ENCODE measurements around the gene CRYGD.

GRCh38 chr2:208122248-208122647 is 2.1 kb downstream of the CRYGD start:
- TF ChIP-seq SNAI2 (CRISPR knock-in tag; IDR thresholded peaks at IDR 0.05), result no peak
- TF ChIP-seq TOX (CRISPR knock-in tag; IDR thresholded peaks at IDR 0.05; ENCODE audit: borderline replicate concordance), result no peak
- no peak for TF ChIP-seq PATZ1 (CRISPR knock-in tag; IDR thresholded peaks at IDR 0.05; ENCODE audit: borderline replicate concordance)
- no peak for TF ChIP-seq ESRRG (CRISPR knock-in tag; IDR thresholded peaks at IDR 0.05)
- TF ChIP-seq, protein P1, sequence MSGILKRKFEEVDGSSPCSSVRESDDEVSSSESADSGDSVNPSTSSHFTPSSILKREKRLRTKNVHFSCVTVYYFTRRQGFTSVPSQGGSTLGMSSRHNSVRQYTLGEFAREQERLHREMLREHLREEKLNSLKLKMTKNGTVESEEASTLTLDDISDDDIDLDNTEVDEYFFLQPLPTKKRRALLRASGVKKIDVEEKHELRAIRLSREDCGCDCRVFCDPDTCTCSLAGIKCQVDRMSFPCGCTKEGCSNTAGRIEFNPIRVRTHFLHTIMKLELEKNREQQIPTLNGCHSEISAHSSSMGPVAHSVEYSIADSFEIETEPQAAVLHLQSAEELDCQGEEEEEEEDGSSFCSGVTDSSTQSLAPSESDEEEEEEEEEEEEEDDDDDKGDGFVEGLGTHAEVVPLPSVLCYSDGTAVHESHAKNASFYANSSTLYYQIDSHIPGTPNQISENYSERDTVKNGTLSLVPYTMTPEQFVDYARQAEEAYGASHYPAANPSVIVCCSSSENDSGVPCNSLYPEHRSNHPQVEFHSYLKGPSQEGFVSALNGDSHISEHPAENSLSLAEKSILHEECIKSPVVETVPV (CRISPR knock-in tag; IDR thresholded peaks at IDR 0.05), result no peak
- no peak for TF ChIP-seq GLIS3 (CRISPR knock-in tag; IDR thresholded peaks at IDR 0.05)
- no peak for TF ChIP-seq POU6F1 (CRISPR knock-in tag; IDR thresholded peaks at IDR 0.05; ENCODE audit: borderline replicate concordance, low read depth)
- no peak for TF ChIP-seq RARB (CRISPR knock-in tag; IDR thresholded peaks at IDR 0.05)
- TF ChIP-seq ZNF8 (CRISPR knock-in tag; IDR thresholded peaks at IDR 0.05), result no peak

Measured in SK-N-SH treated with all-trans-retinoic acid at 6 μM for 48 hours (cell line).